M059J (cell line): ENCODE results near the gene TSPAN7. TPM values are rescaled to one million over a fixed set of nuclear protein-coding genes. Genes with fewer than 3 reads are reported as not detected.

Experiments used
- DNase-seq: peaks from one replicate; pipeline ENCODE4 v3.0.0-alpha.2; 2012; ENCODE audit warnings: low read depth
- total RNA-seq: library from RNA; depleted of rRNA; stranded (reverse); fragments of >200 nt; shearing (Covaris generic); gene quantifications from 2 replicates; pipeline ENCODE4 v1.2.3, GENCODE V29; 2014

The TSPAN7 gene
- total RNA-seq, 1 experiment from 2014 or later, result not detected

DNA sequence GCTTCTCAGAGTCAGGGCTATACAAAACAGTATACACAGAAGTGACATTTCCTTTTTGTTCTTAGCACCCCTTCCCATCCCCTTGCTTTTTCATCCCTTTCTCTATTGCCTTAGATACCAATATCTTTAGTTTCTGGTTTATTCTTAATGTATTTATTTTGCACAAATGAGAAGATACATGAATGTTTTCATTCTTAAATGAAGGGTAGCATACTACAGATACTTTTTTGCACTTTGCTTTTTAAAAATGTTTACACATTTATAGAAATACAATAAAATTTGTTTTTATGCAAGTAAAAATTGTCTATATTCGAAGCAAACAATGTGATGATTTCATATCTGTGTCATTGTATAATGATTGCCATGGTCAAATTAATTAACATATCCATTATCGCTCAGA, 33.1 kb downstream of the TSPAN7 start:
- DNase-seq, result no peak

DNA sequence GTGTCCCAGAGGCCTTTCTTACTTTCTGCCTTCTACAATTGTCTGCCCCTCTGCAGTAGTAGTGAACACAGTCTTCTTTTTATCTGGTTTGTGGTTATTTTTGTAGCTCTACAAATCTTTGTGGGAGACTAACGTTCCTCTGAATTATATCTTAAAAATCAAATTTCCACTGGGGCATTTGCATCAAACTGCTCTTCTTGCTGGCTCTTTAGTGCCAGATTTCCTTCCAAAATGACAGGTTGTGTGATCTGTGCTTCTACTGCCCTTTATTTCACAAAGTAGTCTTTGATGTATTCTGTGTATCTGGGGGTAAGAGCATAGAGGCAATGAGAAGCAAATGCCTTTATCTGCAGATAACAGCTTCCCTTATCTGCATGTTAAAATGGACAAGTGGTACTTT, 34.5 kb downstream of the TSPAN7 start:
- no peak for DNase-seq

DNA sequence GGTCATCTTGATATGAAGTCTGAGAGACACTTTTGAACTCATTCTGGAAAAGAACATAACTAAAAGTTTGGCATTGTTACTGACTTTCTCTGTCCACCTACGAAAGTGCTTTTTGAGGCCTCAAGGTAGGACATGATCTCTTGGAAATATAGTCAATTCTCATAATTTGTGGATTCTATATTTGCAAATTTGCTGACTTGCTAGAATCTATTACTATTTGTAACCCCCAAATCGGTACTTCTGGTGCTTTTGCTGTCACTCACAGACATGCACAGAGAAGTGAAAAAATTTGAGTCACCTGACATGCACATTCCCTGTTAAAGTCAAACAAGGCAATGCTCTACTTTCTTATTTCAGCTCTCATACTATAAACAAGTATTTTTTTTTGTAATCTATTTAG, 35.6 kb downstream of the TSPAN7 start:
- no peak for DNase-seq

DNA sequence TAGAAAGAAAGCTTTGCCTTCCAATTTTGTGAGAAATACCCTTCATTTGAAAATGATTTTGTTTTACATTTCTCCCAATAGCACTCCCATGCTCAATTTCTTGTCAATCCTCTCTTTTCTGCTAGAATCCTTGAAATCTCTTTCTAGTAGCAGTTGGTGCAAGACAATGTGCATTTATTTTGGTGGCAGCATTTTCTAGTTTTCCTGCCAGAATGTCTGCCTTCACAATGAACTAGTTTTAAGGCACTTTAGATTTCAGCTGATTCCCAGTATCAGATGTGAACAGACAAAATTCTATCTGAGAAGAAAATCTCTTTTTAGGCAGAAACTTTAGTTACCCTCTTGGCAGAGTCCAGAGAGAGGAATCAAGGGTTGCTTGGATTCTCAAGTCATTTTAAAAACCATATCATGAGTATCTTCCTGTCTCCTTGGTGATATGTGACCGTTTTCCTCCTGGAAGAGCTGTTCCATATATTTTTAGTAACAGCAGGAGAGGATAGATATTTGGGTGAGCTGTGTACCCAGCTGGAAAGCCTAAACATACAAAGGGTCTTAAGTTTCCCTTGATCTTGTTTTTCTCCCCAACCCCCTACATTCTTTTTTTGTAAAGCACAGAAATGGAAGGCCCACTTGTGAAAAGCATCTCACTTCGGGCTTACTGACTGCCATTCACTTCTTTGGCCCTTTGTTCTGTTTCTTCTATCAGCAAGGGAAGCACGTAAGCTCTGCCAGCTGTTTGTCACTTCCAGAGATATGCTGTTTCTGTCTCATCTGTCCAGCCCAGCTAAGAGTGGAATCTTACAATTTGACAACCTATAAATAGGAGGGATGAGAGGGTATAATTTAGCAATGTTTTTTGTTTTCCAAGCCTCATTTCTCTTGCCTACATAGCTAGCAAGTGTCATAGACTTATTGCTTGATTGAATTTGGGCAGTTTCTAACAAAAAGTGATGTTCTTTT, 38.7 kb downstream of the TSPAN7 start:
- no peak for DNase-seq

DNA sequence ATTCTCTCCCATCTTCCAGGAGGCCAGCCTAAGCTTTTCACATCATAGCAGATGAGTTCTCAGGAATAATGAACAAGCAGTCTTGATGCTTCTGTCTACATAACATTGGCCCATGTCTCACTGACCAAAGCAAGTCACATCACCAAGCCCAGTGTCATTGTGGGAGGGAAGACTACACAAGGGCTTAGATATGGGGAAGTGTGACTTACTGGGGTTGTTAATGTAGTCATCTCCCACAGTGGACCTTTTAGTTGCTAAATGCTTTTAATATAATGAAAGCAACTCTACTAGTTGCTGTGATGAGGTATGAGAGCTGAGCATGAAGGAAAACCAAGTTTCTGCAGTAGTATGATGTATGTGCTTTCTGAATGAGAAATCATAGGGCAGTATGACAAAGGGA, 40.5 kb downstream of the TSPAN7 start:
- no peak for DNase-seq

DNA sequence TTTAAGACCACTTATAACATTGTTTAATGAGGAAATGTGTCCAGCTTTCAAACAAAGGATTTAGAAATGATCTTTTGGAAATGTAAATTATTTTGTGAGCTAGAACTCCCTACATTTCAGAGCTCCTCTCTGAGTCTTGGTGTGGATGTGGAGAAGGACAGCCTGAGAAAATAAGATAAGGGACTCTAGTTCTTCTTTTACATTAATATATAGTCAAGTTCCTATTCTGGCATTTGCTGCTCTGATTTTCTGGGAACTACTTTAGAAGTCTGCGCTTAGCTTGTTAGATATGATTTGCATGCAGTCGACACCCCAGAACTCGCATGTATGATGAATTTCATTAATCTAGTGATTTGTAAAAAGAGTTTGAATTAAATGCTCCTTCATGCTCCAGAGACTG, 45.5 kb downstream of the TSPAN7 start:
- no peak for DNase-seq

DNA sequence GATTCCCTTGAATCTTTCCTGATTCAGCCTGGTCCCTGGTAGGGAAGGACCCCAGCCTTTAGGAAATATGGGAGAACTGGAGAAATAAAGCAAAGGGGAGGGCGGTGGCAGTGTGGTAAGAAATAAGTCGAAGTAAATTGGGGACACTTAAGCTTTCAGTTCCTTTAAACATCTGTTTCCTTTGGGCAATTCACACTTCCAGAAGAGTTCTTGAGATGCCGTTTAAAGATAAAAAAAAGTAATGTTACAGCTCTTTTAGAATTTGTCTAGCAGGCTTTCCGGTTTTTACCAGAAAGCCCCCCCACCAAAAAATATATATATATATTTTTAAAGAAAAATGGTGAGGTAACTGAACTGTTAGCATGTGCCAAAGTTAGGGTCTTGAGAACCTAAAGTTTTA, 46.6 kb downstream of the TSPAN7 start:
- no peak for DNase-seq

DNA sequence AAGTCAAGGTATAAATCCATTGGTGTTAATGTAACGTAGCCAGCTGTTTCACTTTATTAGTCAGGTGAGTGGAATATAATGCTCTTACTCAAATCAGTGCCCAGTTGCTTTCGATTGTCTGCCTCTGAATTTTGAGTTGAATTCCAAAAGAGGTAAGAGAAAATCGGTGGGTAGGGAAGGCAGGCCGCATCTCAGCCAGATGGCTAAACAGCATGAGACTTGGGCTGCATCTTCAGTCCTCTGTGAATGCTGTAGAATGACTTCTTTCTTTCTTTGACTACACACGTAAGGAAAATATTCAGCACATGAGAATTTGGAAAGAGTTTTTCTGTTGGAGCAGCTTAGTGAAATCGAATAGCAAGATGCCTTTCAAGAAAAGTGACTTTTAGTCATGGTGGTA, 49.5 kb downstream of the TSPAN7 start:
- no peak for DNase-seq

DNA sequence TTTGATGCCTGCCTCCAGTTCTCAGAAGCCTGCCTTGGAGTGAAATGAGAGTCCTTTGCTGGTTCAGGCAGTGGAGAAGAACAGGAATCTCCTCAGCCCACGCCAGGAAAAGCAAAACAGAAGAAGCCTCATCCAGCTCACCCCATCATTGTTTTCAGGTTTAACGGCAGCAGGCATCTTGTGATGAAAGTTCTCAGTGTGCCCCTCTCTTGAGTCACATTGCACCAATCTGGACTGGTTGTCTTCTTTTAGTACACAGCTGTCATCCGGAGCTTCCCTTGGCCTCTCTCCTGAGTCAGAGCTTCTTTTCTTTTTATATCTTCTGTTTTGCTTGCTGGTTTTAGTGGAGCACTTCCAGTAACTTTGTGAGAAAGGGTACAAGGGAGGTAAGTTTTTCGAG, 50.9 kb downstream of the TSPAN7 start:
- DNase-seq, result no peak

DNA sequence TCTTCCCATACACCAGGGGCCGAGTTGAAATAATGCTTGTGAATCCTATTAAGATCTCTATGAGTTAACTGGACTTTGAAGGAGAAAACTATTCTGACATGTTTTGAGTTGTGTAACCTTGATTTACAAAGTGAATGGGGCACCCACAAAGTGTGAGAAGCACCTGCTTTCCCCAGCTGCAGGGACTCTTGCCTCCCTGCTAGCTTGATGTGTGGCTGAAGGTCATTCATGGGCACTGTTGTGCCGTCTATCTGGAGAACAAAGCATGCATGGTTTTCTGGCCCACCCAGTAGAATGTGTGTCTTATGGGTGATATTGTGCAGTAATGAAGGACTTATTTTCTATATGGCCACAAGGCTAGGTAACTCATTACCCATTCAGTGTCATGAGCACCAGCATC, 53.1 kb downstream of the TSPAN7 start:
- no peak for DNase-seq

DNA sequence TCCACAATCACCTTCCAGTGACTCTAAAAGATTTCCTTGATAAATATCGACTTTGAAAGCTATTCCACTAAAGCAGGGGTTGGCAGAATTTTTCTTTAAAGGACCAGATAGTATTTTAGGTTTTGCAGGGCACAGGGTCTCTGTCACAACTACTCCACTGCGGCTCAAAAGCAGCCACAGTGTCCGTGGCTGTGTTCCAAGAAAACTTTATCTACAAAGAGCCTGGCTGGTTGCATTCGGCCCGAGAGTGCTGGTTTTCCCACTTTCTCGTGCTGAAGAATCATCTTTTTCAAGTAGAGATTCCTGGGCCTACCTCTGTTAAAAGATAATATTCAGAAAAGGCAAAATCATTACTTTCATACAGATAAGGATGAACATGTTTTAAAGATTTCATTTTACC, 55.6 kb downstream of the TSPAN7 start:
- no peak for DNase-seq

DNA sequence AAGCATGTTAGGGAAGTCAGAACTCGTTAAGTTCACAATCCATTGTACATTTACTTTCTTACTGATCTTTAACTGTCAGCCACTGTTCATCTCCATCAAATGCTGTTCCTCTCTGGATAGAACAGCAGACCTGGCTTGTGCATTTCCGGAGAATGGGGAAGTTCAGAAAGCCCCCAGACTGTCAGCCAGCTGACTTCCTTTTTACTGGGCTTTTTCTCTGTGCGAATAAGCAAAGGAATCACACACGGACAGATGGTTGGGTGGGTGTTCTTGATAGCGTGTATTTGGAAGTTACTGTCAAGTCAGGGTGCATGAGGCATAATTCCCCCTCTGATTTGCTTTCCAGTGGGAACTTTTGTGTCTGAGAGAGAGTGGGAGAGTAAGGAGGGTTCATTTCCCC, 56.8 kb downstream of the TSPAN7 start:
- no peak for DNase-seq

DNA sequence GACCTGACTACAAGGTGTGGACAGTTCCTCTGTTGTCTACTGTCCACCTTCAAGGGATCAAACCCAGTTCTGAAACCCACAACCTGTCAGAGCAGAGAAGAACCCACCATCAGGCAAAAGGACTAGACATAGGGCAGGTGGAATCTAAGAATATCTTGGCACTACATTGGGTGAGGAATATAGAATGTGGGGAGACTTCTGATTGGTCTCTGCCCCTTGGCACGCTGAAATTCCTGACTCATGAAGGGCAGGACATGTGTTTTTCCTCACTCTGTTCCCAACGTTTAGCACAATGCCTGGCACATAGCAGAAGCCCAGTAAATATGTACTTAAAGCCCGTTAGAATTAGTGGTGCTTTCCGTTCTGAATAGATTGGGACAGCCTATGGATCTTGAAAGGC, 59.3 kb downstream of the TSPAN7 start:
- DNase-seq, result no peak

DNA sequence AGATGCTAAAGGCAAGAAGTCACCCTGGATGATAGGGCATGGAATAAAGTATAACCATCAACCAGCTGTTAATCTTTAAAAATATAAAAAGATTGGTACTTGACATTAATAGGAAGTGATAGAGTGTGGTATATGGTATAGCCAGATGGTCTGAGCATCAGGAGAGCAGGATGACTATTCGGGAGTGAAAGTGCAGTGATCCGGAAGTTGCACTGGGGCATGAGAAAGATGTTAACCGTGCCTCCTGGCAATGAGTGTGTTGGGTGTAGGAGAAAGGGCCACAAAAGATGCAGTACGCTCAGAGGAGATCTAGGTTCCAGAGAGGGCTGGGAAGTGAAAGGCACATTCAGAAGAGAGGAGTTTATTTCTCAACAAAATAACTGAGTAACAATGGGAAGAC, 65.0 kb downstream of the TSPAN7 start:
- no peak for DNase-seq

DNA sequence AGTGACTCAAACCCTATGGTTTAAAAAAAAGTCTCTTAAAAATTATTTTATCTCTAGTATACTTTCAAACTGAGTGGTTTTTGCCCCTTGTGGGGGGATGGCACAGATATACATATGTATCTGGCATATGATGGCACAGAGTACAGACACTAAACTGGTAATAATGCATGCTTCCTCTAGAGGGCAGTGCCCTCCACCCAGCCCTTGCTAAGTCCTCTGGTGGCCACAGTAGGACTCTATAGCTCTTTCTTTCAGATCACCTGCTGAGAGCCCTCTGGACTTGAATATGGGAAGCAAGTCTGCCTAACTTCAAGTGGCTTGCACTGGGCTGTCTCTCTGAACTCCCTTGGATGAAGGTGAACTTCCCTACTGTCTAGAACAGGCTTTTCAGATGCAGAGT, 66.3 kb downstream of the TSPAN7 start:
- peak; percentile 5 for DNase-seq

DNA sequence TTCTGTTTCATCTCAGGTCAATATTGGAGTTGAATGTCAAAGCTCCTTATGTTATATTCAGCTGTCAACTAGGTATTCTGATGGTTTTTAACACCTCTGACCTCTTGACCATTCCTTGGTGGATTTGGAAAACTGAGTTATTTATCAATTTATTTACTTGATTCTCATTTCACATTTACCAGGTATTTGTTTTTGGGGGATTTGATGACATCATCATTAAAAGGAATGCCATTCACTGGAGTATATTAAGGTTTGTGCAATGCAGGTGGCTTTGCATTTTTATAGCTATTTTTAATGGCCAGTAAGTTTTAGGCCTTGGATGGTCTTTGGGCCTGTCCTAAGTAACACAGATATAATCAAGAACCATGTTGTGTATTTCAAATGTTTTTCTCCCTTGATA, 67.2 kb downstream of the TSPAN7 start:
- no peak for DNase-seq

DNA sequence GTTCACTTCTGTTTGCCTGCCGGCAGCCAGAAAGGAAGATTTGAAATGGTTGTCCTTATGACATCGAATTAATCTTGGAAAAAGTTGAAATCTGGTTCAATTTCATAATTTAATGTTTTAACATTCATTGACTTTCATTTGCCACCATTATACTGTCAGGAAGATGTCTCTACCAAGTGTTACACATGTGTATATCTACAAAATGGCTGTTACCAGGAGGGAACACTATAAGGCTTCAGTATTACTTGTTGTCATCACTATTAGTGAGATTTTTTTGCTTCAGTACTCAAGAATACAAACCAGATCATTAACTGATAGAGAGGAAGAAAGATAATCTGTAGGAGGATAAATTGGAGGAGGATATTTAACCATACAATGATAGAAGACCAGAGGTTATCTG, 71.2 kb downstream of the TSPAN7 start:
- no peak for DNase-seq

DNA sequence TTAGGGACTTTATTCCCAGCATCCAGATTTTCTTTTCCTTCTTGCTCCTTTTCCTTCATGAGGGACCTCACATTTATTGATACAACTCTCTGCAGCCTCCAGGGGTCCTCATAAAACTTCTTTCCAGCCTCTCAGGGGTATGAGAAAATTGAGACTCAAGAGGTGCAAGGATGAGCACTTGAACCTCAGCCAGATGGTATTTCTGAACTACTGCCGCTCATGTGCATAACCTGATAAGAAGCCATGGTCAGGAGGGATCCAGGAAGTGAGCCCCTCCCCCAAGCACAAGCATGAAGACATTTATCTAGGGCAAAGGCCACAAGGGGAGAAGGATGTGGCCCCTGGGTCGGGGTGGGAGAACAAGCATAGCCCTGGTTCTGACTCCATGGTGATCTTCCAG, 73.3 kb downstream of the TSPAN7 start:
- no peak for DNase-seq

DNA sequence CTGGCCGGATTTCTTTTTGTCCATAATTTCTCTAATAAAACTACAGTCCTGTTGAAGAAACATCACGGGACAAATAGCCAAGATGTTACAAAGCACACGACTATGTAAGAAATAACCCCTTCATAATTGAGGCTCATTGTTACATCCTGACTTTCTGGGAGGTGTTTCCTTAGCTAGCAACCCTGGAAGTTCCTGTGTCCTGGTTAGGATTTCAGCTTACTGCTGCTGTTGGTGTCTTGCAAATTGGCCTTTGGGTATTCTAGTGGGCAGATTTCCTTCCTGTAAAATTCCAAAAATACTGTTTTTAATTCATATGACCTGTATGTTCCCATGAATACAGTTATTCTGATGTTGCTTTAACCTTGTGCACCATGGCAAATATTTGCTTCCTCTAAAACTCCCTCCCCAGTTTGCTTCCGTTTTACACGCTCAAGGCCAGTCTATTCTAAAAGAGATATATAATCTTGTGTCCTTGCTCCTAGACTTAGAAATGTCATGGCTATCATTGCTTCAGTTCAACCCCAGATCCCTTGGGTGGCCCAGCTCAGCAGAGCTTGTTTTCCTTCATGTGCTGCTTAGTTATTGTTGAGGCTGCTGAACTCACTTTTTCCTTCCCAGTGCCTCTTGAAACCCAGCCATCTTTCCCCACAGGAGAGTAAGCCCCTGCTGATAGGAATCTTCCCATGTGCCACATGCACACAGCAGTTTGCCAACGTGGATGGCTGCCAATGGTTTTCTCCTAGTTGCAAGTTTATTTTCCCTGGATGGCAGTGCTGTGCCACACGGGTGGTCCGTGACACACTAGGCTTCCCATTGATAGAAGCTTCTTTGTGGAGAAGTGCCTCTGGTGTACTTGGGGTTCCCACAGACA, 75.8 kb downstream of the TSPAN7 start:
- peak; percentile 3 for DNase-seq

DNA sequence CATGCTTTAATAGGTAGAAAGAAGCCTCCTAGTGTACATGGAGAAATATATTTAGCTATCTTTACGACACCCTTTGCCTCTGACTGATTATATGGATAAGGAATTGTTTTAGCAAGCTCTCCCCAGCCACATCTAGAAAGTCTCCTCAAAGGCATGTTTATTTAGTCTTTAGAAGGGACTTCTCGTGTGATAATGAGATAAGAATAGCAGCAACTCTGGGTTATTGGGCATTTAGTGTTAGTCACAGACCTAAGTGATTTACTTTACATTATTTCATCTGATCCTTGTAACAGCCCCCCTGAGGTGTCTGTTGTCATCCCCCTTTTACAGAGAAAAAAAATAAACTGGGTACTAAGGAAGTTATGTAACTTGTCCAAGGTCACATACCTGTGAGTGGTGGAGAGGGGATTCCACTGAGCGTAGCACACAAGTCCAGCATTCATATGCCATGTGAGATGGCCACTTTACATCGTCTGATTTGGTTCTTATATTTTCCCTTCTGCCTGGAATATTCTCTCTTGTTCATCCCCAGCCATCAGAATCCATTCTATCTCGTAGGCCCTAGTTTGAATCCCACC, 77.7 kb downstream of the TSPAN7 start:
- DNase-seq, result no peak

DNA sequence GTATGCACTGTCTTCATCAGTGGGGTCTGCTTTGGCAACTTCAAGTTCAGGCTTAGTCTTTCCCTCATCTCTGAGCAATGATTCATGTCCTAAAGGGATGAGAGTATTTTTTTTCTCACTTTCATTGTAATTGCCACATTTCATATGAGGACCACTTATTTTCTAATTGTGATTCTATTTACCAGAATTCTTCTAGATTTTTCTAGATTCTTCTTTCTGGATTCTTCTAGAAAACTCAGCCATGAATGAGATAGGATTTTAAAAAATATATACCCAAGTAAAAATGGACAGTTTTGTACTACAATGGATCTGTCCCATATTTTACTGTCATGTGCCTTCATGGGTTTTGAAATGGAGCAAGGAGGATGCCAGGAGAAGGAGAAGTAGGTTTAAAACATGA, 78.4 kb downstream of the TSPAN7 start:
- no peak for DNase-seq

DNA sequence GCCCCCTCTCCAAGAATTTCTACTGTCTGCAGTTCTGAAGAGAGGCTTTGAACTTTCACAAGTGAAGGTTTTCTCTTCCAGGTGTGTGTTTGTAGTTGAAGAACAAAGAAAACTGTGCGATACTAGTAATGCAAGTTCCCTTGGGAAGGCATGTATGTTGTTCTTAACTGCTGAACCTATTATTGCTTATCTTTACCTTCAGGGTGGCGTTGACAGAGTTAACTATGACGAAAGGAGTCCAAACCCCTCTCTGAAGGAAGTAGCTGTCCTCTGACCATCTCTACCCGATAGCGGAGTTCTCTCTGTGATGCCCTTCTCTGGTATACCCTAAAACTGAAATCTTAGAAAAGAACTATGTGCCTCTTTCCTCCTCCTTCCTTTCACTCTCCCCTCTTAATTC, 79.9 kb downstream of the TSPAN7 start:
- no peak for DNase-seq

DNA sequence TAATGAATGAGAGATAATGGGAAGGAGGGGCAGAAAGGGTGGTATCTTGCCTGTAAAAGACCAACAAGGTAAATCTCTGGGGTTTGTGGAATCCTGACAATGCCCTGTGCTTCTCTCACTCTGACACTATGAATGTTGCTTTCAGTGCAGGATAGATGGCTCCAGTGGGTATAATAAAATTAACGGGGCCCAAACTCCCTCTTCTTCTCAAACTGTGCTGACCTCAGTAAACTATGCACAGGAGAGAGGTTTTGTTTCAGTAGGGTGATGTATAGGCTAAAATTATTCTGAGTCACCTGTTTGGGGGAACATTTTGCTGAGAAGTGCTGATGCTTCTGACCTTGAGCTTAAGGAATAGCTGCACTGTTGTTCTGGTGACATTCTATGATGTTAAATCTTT, 82.6 kb downstream of the TSPAN7 start:
- DNase-seq, result no peak
